GM12892 (cell line): Measurements from ENCODE around the gene STX12.

Experiments used
- POLR2A ChIP-seq: IDR thresholded peaks from 2 replicates; pipeline ENCODE4 v1.6.1; 2011; ENCODE audit warnings: low read depth, low read length, control low read depth
- POLR2AphosphoS5 ChIP-seq: IDR thresholded peaks from 2 replicates; pipeline ENCODE4 v1.6.1; 2011; ENCODE audit warnings: low read depth, low read length, control low read depth
- TAF1 ChIP-seq: IDR thresholded peaks from 2 replicates; pipeline ENCODE4 v1.6.1; 2011; ENCODE audit warnings: low read depth, mild to moderate bottlenecking, control low read depth, low read length, borderline replicate concordance

DNA sequence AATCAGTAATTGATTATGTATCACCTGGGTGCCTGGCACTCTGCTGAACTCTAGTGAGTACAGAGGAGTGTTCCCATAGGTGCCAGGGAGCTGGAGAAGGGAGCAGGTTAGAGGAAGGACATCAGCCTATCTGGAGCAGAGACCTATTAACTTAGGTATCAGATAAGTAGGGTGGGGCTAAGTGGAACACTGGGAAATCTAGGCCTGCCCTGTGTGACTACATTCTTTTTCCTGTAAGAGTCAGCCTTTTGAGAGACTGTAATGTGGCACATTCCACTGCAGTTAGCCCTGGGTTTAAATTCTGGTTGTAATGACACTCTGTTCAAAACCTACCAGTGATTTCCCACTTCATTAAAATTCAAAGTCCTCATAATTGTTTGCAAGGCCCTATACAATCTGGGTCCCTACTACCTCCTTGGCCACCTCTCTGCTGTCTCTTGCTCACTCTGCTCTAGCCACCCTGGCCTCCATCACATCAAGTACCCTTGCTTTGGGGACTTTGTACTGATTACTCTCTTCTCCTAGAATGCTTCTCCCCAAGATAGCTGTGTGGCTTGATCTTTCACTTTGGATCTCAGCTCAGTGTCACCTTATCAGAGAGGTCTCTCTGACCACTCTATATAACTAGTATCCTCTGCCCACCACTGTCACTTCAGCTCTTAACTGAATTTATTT is 12.9 kb downstream of the STX12 start:
- no peak for TF ChIP-seq POLR2A
- no peak for TF ChIP-seq TAF1
- no peak for TF ChIP-seq POLR2AphosphoS5
